ENCODE results near the gene EFCAB11. TPM values are rescaled to one million over a fixed set of nuclear protein-coding genes. Genes with fewer than 3 reads are reported as not detected.

Gene EFCAB11
- 3.6 and 5.0 TPM in 2 replicates for total RNA-seq

GRCh38 chr14:89954070-89955021 is at the start of gene EFCAB11:
Gene EFCAB11, minus strand, starts transcription at chr14:89954730. Its CDS starts 70 bp downstream, at chr14:89954660.
- peak; percentile 95 for DNase-seq (ENCODE audit: low read depth, low spot score)

GRCh38 chr14:90003526-90004307 is 49.2 kb upstream of the EFCAB11 start:
- DNase-seq (ENCODE audit: low read depth, low spot score) = no peak

- no peak for DNase-seq (ENCODE audit: low read depth, low spot score)
These were observed 46.4 kb upstream of the EFCAB11 start for GRCh38 chr14:90000935-90001334.

- no peak for DNase-seq (ENCODE audit: low read depth, low spot score)
These were observed 42.4 kb upstream of the EFCAB11 start for GRCh38 chr14:89996963-89997362.

- DNase-seq (ENCODE audit: low read depth, low spot score) = no peak
These were observed 37.7 kb upstream of the EFCAB11 start for GRCh38 chr14:89992273-89992672.

- DNase-seq (ENCODE audit: low read depth, low spot score) = no peak
These were observed 36.2 kb upstream of the EFCAB11 start for GRCh38 chr14:89990623-89991275.

- DNase-seq (ENCODE audit: low read depth, low spot score) = no peak
These were observed 35.7 kb upstream of the EFCAB11 start for GRCh38 chr14:89990218-89990617.

- no peak for DNase-seq (ENCODE audit: low read depth, low spot score)
These were observed 34.3 kb upstream of the EFCAB11 start for GRCh38 chr14:89988787-89989186.

- DNase-seq (ENCODE audit: low read depth, low spot score) = no peak
These were observed 32.6 kb upstream of the EFCAB11 start for GRCh38 chr14:89987161-89987475.

GRCh38 chr14:89986462-89987160 is 32.1 kb upstream of the EFCAB11 start:
- DNase-seq (ENCODE audit: low read depth, low spot score) = no peak

- DNase-seq (ENCODE audit: low read depth, low spot score) = no peak
These were observed 28.8 kb upstream of the EFCAB11 start for GRCh38 chr14:89983375-89983774.

GRCh38 chr14:89978656-89979055 is 24.1 kb upstream of the EFCAB11 start:
- no peak for DNase-seq (ENCODE audit: low read depth, low spot score)

- DNase-seq (ENCODE audit: low read depth, low spot score) = no peak
These were observed 23.1 kb upstream of the EFCAB11 start for GRCh38 chr14:89977668-89978067.

- DNase-seq (ENCODE audit: low read depth, low spot score) = no peak
These were observed 18.8 kb upstream of the EFCAB11 start for GRCh38 chr14:89973234-89973823.

GRCh38 chr14:89965839-89966238 is 11.3 kb upstream of the EFCAB11 start:
- no peak for DNase-seq (ENCODE audit: low read depth, low spot score)

GRCh38 chr14:89963288-89963978 is 8.9 kb upstream of the EFCAB11 start:
- no peak for DNase-seq (ENCODE audit: low read depth, low spot score)

- no peak for DNase-seq (ENCODE audit: low read depth, low spot score)
These were observed 6.4 kb upstream of the EFCAB11 start for GRCh38 chr14:89960914-89961313.

- no peak for DNase-seq (ENCODE audit: low read depth, low spot score)
These were observed 5.4 kb upstream of the EFCAB11 start for GRCh38 chr14:89959853-89960445.

GRCh38 chr14:89958966-89959365 is 4.4 kb upstream of the EFCAB11 start:
- peak; percentile 43 for DNase-seq (ENCODE audit: low read depth, low spot score)

GRCh38 chr14:89957791-89958190 is 3.3 kb upstream of the EFCAB11 start:
- no peak for DNase-seq (ENCODE audit: low read depth, low spot score)
